SKM-1 (cell line): ENCODE results near the gene DCAF7.

Source experiments
- DNase-seq: peaks from one replicate; lab custom pipeline; 2025; ENCODE audit not compliant: unreplicated experiment; lab: John Stamatoyannopoulos, UW

Gene DCAF7, protein sequence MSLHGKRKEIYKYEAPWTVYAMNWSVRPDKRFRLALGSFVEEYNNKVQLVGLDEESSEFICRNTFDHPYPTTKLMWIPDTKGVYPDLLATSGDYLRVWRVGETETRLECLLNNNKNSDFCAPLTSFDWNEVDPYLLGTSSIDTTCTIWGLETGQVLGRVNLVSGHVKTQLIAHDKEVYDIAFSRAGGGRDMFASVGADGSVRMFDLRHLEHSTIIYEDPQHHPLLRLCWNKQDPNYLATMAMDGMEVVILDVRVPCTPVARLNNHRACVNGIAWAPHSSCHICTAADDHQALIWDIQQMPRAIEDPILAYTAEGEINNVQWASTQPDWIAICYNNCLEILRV

DNA sequence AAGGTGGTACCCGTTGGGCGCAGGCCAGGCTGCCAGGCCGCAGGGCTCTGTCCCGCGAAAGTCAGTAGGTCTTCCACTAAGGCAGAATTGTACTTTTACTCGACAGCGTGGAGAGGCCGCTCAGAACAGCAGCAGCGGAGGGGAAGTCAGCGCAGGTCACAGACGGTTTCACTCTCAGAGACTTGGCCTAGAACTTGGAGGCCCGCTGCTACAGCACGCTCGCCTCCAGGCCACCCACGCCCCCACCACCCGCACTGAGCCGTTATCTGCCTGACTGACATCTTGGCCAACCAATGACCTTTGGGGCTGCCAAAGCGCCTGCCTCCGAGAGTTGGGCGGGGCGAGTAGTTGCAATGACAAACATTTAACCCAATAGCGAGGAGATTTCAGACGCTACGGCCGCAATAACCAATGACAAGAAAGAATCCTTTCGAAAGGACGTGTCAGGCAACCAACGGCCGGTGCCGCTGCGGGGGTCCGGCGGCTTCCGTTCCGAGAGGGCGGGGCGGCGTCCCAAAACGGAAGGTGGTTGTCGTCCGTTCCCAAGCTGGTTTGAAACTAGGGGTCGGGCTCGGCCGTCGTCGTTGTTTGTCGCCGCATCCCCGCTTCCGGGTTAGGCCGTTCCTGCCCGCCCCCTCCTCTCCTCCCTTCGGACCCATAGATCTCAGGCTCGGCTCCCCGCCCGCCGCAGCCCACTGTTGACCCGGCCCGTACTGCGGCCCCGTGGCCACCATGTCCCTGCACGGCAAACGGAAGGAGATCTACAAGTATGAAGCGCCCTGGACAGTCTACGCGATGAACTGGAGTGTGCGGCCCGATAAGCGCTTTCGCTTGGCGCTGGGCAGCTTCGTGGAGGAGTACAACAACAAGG is at the start of gene DCAF7:
DCAF7 (plus strand) TSS at position 532 of the 871 bp plus-strand sequence; CDS start at position 733, 201 bp downstream.
- DNase-seq = peak; percentile 99

DNA sequence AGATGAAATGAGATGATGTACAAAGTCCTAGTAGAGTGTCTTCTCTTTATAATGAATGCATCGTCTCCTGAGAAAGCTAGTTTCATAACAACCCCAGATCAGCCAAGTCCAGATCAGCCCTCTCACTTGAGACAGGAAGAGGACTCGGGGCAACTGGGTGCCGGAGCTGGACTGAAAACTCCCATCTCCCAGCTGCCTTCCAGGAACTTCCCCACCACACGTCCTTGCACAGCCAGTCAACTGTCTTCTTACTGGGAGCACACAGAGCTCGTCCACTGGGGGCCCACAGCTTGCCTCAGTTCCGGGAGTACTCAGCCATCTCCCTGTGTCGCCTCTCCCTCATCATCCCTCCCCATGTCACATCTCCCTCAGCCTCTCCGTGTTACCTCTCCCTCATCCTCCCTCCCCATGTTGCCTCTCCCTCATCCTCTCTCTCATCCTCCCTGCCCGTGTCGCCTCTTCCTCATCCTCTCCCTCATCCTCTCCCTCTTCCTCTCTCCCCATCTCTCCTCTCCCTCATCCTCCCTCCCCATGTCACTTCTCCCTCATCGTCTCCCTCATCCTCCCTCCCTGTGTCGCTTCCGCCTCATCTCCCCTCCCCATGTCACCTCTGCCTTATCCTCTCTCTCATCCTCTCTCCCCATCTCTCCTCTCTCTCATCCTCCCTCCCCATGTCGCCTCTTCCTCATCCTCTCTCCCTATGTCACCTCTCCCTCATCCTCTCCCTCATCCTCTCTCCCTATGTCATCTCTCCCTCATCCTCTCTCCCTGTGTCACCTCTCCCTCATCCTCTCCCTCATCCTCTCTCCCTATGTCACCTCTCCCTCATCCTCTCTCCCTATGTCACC is 49.5 kb upstream of the DCAF7 start:
- DNase-seq = no peak

DNA sequence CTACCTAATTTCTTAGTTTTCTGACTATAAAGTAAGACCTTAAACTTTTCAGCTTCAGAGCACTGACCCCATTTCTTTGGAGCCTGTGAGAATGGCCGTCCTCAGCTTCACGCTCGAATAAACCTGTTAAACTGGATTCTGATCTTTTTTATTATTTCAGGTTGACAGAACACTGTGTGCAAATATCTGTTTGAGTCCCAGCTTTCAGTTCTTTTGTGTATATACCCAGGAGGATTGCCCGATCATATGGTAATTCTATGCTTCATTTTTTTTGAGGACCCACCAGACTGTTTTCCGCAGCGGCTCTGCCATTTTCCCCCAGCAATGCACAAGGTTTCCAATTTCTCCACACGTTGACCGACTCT is 47.0 kb upstream of the DCAF7 start:
- DNase-seq = no peak

DNA sequence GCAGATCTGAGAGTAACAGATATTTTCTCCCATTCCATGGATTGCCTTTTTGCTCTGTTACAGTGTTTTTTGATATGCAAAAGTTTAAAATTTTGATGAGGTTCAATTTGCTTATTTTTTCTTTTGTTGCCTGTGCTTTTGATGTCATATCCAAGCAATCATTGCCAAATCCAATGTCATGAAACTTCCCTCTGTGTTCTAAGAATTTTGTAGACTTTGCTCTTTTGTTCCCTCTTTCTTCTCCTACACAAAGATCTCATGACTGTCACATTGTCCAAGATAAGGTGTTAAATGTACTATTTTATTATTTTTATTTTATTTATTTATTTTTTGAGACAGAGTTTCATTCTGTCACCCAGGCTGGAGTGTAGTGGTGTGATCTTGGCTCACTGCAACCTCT is 46.0 kb upstream of the DCAF7 start:
- DNase-seq = no peak

DNA sequence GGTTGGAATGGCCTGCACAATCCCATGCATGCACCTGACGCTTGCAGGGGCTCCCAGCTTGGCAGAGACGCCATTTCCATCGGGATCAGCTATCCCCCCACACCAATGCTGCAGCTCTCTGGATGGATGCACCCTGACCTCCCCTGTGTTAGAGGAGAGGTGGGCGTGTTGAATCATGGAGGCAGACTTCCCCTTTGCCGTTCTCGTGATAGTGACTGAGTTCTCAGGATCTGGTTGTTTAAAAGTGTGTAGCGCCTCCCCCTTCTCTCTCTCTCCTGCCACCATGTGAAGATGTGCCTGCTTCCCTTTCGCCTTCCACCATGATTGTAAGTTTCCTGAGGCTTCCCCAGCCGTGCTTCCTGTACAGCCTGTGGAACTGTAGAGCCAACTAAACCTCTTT is 44.9 kb upstream of the DCAF7 start:
- no peak for DNase-seq

DNA sequence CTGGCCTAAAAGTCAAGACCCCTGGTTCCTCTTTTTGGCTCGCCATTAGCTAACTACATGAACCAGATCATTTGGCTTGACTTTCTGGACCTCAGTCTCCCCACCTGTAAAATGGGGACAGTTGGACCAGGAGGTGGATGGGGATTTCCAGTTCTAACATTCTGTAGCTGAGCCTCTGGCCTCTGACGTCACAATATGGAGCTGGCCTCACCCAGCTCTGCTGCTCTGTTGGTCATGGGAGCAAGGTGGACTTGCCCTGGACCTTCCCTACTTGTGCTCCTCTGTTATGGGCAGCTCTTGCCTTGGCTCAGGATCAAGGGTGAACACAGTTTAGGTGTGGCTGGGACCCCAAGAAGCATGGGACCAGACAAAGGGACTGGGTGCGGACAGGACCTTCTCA is 43.6 kb upstream of the DCAF7 start:
- DNase-seq = no peak

DNA sequence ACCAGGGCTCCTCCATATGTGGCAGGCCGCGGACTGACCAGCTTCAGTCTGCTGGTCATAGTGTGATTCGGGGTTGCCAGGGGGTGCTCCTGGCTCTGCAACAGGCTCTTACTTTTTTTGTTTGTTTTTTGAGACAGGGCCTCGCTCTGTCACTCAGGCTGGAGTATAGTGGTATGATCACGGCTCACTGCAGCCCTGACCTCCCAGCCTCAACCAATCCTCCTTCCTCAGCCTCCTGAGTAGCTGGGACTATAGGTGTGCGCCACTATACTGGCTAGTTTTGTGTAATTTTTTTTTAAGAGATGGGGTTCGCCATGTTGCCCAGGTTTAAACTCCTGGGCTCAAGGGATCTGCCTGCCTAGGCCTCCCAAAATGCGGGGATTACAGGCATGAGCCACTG is 38.9 kb upstream of the DCAF7 start:
- DNase-seq = no peak

DNA sequence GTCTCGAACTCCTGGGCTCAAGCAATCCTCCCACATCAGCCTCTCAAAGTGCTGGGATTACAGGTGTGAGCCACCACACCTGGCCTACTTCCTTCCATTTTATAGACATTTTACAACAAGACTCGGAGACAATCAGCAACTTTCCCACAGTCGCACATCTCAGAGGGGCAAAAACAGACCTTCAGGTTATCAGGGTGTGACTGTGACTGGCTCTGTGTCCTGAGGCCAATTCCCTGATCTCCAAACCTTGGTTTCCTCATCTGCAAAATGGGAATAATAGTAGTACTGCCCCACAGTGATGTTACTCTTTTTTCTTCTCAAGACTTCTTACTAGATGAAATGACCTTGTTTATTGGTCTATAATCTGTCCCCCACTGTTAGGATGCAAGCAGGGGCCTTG is 37.9 kb upstream of the DCAF7 start:
- DNase-seq = no peak

DNA sequence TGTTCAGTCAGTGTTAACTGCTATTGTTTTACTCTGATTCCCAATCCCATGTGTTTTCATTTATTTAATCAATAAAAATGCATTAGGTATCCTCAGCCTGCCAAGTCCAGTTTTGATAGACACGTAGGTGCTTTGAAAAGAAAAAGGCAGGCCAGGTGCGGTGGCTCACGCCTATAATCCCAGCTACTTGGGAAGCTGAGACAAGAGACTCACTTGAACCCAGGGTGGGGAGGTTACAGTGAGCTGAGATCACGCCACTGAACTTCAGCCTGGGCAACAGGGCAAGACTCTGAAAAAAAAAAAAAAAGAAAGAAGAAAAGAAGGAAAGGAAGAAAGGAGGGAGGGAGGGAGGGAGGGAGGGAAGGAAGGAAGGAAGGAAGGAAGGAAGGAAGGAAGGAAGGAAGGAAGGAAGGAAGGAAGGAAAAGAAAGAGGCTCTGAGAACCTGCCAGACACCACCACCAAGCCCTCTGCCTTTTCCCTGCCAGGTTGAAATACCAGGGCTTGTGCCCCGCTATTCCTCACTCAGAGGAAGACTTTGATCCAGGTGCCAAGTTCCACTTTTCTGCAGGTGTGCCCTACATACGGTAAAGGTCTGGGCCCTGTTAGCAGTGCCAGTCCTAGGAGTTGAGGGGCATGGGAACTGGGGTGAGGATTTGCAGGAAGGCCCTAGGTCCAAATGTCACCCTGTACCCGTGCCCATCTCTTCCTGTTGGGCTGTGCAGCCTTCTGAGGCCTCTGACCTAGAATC is 37.2 kb upstream of the DCAF7 start:
- no peak for DNase-seq

DNA sequence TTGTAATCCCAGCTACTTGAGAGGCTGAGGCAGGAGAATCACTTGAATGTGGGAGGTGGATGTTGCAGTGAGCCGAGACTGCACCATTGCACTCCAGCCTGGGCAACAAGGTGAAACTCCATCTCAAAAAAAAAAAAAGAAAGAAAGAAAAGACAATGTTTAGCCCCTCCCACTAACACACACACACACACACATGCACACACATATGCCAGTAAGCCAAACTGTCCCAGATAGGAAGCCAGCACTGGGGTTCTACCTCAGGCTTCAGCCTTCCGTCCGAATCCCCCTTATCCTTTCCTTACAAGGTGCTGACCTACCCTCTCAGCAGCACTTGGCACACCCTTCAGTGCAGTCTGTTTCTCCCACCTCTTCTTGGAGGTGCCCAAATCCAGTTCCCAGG is 35.8 kb upstream of the DCAF7 start:
- no peak for DNase-seq

DNA sequence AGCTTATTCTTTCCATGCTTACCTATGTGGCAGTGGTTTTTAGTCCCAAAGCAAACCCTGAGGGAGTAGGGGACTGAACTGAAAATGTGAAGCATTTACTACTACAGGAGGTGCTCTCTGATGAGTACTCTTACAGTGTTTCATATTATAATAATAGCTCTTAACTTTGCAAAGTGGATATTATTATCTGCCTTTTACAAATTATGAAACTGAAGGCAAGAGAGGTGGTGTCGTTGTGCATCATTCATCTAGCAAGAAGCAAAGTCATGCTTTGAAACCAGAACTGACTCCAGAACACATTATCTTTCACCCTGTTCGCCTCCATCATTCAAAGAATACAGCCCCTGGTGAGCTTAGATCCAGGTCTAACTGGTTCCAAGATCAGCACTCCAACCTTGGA is 35.3 kb upstream of the DCAF7 start:
- DNase-seq = no peak

DNA sequence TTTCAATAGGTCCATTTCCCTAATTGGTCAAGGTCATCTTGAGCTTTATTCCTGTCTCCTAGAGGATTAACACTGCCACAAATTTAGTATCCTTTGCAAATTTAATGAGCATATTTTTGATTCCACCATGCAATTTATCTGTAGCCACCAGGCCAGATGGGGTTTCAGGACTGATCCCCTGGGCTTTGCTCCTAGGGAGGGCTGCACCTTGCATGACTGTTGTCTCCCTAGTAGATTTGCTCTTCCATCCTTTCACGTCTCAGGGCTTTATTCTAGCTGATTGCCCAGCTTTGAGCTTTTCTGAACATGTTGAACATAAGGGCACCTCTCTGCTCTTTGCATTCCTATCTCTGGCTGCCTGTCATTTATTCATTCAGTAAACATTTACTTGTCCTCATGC is 34.9 kb upstream of the DCAF7 start:
- no peak for DNase-seq

DNA sequence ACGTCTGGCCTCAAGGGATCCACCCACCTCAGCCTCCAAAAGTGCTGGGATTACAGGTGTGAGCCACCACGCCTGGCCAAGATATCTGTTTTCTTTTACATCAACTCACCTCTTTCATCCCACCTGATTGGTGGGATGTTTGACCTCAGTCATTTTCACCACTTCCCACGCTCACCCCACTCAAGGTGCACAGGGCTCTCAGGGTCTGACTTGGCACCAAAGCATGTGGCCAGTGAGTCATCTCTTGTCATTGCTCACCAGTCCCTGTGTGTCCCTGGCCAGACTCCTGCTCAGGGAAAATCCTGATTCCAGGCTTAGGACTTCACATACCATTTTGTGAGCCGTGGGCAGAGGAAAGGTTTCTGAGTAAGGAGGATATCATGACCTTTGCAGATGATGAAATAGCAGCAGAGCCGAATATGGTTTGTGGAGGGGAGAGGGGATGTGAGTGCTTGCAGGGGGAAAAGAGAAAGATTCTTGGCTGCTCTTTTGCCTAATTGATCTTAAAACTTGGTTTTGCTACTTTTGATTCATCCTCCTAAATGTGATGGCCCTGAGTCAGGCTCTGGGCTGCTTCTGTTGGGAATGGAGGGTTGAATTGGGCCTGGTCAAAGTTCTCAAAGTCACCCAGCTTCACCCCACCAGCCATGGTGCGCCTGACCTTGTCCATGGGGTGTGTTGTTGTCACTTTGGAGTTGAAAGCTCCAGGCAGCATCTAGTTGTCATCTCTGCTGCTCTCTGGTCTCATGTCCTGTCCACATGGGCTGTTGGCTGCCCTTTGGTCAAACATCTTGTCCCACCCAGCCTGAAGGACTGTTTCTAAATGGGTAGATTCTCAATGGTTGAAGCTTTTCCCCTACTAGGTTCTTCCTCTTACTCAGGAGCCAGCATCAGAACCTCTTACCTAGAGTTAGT is 33.1 kb upstream of the DCAF7 start:
- DNase-seq = no peak

DNA sequence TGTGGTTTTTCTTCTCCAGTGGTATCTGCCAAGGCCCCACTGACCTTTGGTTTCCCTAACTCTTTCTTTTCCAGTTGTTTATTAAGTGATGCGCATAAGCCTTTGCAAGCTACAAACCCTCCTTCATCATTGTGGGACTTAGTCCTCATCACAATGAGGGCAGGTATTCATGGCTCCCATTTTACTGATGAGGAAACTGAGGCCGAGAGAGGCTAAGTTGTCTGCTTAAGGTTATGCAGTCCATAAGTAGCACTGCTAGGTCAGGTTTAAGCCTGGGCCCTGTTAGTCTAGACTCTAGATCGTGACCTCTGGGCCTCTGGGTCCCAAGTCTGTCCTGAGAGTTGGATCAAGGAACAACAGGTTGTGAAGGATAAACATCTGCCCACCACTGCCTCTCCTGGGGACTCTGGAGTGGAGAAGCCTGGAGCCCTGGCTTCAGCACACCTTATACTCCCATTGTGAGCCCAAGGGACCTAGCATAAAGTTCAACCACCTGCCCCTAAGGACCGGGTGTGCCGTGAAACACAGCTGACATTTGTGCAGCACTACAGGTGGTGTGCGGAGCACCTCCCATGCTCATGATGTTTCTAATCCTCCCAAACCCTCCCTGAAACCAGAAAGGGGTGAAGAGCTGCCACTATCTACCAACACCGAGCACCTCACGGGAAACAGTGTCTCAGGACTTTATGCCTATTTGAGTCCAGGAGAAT is 32.3 kb upstream of the DCAF7 start:
- DNase-seq = no peak

DNA sequence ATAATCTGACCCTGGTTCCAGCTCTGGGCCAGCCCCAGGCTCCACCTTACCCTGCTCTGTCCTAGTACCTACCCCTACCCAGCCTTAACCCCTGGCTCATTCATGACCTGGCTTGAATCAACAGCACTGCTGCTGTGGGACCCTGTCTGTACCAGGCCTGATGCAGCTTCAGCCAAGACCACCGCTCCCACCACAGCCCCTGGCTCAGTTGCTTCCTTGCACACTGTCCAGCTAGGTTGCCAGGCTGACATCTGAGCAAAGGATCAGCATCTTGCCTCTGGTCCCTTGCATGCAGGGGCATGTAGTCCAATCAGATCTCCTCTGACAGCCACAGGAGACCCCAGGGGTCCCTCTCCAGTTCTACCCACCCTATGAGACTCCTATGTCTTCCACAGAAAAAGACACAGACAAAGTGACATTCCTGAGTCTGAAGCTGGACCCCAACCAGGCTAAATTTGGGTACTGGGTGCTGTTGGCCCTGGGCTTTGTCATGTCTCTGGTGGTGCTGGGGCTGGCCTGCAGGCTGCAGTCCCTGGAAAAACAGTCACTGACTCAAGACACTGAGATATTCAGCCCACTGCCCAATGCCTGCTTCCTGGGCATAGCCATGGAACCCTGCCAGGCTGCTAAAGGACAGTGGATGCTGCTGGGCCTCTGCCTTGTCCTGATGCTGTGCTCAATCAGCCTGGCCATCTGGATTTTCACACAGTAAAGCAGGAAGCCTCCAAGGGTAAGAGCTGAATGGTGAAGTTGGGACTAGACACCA is 31.0 kb upstream of the DCAF7 start:
- DNase-seq = no peak

DNA sequence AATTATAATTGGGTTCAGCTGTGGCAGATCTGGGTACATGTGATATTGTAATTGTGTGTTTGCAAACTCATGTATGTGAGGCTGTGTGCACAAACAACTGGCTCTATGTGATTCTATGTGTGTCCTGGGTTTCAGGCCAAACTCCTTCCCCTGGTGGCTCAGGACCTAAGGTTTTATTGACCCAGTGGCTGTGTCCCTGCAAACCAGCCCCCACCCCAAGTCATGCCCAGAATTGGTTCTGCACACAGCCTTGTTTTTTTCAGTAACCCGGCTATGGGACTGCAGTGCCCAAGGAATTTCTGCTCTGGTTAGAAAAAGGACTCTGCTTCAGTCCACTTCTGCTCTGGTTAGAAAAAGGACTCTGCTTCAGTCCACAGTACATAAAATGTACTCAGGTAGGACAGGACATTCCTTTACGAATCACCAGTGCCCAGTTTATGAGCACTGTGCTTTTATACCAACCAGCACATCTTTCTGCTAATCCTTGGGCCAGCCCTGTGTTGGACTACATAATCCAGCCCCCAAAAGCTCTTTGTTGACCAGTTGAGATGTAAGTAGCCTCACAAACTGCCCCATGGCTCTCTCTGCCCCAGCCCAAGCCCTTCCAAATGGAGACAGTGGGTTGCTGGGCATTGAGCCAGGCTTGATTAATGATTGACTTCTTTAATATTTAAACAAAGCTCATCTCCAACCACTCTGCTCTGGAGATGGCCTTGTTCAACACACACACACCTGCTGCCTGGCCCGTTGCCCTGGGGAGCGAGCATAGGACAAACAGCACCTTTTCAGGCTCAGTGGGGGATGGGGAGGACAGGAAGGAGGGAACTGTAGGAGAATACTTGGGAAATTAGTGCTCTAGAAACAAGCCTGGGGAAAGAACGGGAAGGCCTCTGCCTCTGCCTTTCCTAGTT is 30.1 kb upstream of the DCAF7 start:
- DNase-seq = no peak

DNA sequence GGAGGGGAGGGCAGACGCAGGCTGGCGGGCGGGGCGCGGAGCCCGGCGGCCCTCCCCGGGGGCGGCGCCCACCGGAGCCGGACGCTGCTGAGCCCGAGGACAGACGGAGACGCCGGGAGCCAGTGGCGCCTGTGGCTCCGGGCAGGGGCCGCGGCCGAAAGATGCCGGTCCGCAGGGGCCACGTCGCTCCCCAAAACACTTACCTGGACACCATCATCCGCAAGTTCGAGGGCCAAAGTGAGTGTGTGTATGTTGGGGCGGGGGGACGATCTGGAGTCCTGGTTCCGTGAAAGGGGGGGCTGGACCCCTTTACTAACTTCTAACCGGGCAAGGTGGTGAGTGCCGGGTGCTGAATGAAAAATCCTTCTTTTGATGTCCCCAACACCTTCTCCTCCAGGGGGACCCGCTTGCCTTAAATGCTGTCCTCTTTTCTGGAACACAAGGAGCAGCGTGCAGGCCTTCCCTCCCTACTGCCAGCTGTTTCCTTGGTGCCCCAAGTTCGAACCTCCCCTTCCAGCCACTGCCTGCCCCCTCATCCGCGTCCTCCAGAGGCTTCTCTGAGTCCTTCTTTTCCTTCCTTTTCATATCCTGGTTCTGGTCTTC is 26.9 kb upstream of the DCAF7 start, which contains the start of gene KCNH6:
KCNH6 (plus strand) TSS at position 106 of the 603 bp plus-strand sequence; CDS start at position 162, 56 bp downstream.
- DNase-seq = no peak
